GM19043 (cell line): ENCODE results near the gene TYK2.
"Not testable (repeated sequence)": the region's sequence is repeated elsewhere in the genome, so short reads cannot be mapped to it uniquely, and the experiment has no call there.

Source experiments
- ATAC-seq: cut with Tn5 transposase; IDR thresholded peaks from one replicate; pipeline ENCODE4 v1.9.1; 2021; ENCODE audit warnings: low read depth; ENCODE audit not compliant: unreplicated experiment

The TYK2 gene

DNA sequence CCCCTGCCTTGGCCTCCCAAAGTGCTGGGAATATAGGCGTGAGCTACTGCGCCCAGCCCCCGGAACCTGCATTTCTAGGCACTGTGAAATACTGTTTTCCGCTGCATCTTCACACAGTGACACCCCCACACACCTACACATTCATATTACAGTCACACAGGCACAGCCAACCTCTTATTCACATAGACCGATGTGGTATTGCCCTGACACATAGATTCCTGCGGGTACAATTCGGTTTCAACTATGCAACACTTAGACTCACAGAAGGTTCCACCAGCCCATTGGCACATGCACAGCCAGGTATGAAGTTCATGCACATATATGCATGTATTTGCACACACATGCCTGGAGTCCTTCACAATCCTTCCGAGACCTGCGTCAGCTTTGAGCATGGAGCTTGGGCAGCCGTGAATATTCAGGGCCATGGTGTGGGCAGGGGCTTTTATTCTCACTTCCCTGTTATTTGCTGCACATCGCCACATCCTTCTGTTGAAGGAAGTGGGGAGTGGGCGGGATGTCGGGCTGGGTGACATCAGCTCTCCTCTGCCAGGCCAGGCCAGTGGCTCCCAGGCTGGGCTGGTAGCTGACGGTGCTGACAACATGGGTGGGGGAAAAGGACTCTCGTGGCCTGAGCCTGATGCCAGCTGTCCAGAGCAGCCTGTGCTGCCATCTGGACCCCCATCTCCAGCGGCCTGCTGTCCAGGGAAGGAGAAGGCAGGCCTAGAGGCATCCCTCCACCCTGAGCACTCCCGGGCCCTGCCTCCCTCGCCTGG lies 28.3 kb upstream of the TYK2 start:
- no peak for ATAC-seq

DNA sequence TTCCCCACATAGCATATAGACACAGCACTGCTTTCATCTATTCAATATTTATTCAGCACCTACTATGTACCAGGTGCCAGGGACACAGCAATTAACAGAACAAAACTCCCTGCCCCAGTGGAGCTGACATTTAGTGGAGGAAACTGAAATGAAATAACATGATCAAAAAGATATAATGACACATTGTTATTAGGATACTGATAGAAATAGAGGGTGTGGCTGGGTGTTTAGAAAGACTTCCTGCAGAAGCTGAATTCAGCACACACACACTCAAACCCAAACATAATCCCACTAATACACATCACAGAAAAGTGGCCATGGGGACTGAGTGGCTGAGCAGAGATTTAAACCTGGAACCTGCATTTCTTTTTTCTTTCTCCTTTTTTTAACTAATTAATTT lies 26.7 kb upstream of the TYK2 start:
- ATAC-seq = no peak

DNA sequence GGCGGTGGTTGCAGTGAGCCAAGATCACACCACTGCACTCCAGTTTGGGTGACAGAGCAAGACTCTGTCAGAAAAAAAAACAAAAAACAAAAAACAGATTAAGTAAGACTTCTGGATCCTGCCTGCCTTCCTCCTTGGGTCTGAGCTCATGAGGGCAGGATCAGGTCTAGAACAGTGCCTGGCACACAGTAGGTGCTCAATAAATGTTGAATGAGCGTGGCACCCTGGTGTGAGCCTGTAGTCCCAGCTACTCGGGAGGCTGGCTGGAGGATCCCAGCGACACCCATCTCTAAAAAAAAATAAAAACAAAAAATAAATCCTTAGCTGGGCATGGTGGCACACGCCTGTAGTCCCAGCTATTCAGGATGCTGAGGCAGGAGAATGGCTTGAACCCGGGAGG lies 25.8 kb upstream of the TYK2 start:
- no peak for ATAC-seq

DNA sequence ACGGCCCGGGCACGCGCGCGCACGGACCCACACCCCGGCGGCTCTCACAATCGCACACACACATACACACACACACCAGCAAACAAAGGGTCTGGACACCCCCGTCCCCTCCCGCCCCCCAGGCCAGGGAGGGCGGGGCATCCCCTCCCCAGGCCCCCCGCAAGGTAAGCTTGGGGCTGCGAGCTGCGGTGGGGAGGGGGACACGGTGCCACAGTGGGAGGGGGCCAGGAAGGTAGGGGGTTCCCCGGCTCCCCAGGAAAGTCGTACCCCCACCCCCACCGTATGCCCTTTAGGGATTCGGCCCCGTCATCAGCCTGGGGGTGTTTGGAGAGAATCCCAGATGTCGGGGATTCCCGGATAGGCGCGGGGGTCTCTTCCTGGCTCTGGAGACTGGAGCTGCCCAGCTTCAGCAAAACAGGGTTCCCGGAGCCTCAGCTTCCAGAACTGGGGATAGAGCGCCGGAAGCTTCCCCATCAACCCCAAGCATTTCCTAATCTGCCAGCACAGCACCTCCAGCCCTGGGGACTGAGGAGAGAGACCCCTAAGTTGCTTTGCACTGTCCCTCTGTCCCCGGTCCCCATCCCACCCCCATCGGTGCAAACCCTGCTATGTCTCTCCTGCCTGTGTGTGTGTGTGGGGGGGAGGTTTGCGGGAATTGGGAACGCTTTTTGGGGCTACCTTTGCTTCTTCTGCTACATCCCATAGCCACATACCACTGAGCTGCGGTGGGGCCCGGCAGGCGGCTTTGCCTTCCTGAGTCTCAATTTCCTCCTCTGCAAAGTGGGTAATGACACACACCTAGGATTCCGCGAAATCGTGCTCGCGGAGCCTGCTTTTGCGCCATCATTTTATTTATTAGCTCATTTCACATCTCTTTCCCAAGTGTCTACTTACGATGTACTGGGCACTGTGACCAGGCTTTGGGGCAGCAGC lies 24.8 kb upstream of the TYK2 start:
- no peak for ATAC-seq

DNA sequence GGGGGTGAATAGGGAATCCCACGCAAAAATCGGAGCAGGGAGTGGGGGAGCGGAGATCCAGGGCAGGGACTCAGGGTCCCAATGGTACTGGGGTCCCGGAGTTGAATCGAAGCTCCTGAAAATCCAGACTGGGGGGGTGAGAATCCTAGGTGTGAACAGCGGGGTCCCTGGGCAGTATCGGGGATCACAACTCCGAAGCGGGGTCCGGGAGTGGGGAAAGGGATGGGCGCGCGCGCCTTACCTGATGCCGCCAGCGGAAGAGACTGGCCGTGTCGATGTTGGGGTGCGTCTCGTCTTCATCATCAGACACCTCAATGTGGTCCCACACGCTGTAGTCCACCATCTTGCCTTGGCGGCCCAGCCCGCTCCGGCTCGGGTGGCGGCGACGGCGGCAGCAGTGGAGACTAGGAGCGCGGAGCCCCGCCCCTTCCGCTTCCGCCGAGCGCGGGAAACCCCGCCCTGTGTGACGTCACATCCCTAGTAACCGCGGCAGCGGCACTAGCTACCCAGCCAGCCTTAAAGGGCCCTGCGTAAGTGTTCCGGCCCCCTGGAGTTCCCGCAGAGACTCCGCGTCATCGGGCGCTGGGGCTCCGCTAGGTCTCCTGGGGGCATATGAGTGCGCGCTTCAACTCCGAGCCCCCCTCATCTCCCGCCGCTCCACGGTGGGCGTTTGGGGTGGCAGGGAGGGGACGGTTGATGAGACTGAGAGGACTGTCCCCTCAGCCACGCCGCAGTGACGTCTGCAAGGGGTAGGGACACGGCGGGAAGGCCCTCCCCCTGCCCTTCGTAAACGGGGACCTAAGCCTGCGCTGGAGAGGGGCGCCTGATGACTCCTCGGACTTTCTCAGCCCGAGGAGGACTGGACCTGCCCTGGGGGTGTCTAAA lies 23.0 kb upstream of the TYK2 start, which contains the start of gene CDC37:
TSS of gene CDC37 (minus strand) at position 406 of the 885 bp plus-strand sequence. CDS start at position 343, 63 bp downstream.
- peak; percentile 76 for ATAC-seq

DNA sequence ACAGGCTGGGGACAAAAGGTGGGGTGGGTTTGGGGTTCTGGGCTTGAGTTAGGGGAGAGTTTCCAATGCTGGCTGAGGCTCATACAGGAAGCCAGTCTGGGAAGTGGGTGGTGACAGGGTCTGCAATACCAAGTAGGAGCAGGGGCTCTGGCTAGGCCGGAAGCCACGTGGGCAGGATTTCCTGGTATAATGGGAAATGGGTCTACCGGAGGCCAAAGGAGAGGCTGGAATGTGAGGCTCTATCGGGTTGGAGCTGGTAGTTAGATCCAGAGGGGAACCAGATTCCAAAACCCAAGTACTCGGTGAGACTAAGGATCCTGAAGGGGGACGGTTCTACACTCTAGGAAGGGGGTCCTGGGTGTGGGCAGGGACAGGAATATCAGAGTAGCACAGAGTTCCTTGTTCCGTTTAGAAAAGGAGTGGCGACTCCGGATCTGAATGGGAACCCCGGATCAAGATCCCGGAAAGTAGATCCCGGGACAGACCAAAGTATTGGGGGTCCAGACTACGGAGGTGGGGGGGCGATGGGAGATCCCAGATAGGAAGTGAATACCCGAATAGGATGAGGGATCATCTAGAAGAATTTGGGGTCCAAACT lies 22.2 kb upstream of the TYK2 start:
- ATAC-seq = no peak

DNA sequence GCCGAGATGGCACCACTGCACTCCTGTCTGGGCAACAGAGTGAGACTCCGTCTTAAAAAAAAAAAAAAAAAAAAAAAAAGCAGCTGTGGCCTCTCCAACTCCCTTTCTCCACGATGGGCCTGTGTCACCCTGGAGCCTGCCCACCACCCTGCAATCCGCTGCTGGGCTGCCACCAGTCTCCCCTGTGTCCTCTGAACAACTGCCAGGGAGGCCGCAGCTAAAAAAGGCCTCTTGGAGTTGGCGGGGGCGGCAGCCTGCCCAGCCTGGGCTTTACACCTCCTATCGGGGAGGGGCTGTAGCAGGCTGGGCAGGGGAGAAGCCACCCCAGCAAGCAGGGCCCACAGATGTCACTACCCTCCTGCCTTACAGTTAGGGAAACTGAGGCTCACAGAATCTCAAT lies 19.5 kb upstream of the TYK2 start:
- ATAC-seq = no peak

DNA sequence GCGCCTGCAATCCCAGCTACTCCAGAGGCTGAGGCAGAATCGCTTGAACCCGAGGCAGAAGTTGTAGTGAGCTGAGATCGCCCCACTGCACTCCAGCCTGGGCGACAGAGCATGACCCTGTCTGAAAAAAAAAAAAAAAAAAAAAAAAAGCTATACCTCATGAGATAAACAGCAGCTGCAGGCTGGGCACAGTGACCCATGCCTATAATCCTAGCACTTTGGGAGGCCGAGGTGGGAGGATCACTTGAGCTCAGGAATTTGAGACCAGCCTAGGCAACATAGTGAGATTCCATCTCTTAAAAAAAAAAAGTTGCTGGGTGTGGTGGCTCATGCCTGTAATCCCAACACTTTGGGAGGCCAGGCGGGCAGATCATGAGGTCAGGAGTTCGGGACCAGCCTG lies 19.0 kb upstream of the TYK2 start:
- ATAC-seq = not testable (repeated sequence)

DNA sequence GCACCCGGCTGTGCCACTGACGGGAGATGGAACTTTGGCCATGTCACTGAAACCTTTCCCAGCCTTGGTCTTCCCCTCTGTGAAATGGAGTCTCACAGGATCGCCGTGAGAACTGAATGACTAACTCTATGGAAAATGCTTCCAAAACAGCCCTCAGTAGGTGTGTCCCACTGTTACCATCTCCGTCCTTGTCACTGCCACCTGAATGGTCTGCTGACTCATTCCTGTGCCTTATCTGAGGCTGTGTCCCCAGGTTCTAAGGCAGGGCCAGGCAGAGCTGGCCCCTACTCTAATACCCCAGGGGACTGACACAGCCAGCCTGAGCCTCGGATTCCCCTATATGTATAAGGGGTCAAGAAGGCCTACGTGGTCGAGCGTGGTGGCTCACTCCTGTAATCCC lies 18.4 kb upstream of the TYK2 start:
- no peak for ATAC-seq

DNA sequence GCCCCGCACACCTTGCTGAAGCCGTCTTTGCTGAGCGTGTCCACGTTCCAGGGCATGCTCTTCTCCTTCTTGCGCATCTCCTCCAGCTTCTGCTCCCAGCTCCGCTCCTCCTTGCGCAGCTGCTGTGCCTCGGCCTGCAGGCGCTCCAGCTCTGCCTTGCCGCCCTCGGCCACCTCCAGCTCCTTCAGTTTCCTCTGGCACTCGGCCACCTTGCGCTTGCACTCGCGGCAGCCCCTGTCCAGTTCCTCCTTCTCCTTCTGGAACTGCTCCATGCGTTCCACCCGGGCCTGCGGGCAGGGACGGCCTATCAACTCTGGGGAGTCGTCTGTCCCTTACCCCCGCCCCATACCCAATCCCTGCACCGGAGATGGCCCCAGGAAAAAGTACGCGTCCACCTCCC lies 15.5 kb upstream of the TYK2 start:
- ATAC-seq = no peak

DNA sequence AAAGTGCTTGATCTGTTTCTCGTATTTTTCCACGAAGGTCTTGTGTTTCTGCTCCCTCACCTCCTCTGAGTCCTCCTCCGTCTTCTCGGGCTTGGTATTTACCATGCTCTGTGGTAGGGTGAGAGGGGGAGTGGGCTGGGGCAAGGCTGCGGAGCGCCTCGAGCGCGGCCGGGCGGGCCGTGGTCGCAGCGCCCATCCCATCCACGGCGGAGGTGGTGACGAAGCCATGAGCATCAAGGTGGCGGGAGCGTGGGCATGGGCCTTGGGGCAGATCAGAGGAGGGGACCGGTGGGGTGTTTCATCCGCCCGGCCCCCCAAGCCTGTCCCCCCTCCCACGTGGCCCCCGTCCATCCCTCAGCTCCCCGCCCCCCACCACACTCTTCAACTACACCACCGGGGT lies 15.1 kb upstream of the TYK2 start:
- ATAC-seq = no peak

DNA sequence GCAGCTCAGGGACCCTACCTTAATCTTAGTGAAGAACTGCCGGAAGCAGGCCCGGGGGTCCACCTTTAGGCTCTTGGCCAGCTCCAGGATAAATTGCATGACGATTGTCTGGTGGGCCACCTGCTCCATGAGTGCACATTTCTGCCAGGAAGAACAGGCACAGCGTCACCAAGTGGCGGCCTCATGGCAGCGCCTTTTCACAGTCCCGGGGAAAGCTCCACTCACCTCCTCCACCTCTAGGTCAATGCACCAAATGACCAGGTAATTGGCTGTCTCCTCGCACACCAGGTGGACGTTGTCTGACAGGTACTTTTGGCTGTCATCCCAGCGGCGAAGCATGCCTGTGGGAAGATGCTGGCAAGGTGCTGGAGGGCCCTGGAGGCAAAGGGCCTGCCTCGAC lies 14.6 kb upstream of the TYK2 start:
- no peak for ATAC-seq

DNA sequence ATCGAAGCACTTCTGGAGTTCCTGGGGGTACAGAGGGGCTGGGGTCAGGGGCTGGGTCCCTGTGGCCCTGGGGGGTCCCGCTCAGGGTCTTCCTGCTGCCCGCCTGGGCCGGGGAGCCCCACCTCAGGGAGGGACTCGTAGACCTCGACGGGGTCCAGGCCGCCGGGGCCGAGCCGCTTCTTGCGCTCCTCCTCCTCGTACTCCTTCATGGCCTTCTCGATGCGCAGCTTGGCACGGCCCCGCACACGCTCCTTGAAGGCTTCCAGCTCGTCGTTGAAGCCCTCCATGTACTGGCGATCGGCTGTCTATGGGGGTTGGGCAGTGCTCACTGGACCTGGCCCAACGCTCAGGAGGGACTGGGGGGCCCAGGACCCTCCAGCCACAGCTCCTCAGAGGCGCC lies 12.8 kb upstream of the TYK2 start:
- ATAC-seq = no peak

DNA sequence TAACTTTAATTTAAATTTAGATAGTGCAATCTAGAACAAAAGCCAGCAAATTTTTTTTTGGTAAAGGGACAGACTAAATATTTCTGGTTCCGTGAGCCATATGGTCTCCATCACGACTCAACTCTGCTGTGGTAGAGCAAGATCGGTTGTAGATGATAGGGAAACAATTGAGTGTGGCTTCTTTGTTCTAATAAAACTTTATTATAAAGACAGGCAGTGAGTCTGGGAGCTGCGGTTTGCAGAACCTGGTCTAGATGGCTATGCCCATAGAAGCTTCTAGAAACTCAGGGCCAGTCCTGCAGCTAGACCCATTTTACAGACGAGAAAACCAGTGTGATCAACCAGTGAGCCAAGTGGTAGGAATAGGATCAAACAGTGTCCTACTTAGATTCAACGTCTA lies 11.7 kb upstream of the TYK2 start:
- no peak for ATAC-seq

DNA sequence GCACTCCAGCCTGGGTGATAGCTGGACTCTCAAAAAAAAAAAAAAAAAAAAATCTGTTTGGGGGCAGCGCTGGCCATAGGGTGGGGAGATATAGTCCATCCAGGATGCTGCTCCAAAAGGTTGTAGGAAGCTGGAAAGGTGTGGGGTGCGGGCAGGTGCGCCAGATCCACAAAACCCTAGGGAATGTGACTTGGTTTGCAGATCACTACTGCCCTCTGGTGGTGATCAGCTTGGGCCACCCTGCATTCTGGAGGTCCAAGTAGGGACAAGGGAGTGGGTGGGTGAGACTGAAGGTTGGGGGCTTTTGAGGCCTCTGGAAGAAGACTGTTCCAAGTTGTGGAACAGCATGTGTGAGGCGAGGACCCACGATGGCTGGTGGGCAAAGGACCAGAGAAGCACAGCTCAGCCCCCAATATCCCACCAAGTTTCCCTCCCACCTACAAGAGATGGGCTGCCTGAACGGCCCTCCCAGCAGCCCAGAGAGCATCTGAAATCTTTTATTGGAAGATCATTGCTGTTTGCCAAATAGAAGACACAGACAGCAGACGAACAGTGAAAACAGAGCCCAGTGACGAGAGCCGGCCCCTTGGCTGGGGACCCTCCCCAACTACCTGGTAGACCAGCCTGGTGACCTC lies 10.4 kb upstream of the TYK2 start:
- no peak for ATAC-seq

DNA sequence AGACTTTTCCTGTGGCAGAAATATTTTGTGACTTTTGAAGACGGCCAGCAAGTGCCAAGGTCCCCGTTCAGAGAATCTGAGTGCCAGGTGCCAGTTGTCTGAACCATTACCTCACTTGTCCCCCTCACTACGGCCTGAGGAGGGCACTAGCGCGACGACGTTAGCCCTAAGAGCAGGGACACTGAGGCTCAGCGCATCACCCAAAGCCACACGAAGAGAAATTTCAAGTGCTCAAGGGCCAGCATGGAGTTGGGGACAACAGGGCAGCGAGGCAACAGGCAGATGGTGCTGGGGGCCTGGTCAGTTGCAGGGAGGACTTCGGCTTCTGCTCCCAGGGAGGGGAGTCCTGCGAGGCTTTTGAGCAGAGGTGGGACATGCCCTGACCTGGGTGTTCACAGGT lies 9.5 kb upstream of the TYK2 start:
- ATAC-seq = no peak

DNA sequence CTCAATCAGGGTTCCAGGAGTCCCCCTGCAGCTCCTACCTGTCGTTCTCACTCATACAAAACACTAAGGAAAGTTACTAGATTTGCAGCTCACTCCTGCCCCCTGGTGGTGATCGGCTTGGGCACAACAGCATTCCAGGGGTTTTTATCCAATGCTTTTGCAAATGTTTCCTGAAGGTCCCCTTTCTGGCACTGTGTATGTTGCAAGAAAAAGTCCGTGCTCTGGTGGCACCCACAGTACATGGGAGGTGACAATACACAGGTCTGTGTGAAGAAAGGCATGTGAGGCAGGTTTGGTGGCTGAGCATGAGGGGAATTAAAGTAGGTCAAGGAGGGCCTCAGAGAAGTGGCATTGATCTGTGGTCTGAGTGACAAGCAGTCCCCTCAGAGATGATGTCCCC lies 8.6 kb upstream of the TYK2 start:
- no peak for ATAC-seq

DNA sequence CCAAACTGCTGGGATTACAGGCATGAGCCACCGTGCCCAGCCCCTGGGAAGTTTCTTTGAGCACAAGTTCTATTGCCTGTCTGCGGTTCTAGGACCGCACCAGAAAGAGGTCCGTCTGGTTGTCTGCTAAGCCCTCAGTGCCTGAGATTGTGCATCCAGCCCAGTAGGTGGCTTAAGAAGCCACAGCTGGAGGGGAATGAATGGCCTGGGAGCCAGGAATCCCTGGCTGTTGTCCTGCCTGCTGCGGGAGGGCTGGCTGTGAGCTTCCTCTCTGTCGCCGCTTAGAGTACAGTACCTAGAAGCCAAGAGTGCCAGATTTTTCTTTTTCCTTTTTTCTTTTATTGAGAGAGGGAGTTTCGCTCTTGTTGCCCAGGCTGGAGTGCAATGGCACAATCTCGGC lies 4.2 kb upstream of the TYK2 start:
- ATAC-seq = no peak

DNA sequence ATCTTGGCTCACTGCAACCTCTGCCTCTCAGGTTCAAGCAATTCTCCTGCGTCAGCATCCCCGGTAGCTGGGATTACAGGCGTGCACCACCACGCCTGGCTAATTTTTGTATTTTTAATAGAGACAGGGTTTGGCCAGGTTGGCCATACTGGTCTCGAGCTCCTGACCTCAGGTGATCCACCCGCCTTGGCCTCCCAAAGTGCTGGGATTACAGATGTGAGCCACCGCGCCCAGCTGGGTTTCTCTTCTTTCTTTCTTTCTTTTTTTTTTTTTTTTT lies 2.8 kb upstream of the TYK2 start:
- not testable (repeated sequence) for ATAC-seq

DNA sequence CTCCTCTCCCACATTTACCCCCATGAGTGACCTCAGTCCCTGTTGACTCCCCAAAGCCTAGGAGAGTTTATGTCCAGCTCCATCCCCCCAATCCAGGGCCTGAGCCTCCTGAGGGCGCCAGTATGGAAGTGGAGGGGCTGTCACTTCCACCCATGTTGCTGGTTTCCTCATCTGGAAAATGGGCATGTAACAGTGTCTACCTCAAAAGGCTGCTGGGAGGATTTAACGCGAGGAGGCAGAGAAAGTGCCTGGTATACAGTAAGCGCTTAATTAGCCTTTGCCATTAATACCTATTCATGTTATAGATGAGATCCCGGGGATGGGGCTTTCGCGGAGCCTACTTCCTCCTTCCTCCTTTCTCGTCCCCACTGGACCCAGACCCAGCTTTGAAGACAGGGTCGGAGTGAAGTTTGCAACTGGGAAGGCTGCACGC lies 476 bp downstream of the TYK2 start:
- peak; percentile 8 for ATAC-seq
